Measurements from ENCODE around the gene MYORG. TPM values are rescaled to one million over a fixed set of nuclear protein-coding genes. Genes with fewer than 3 reads are reported as not detected.
A peak's percentile ranks its signal among the peaks of the same experiment; 100 is the strongest.

The MYORG gene
- total and polyA plus RNA-seq, 4 donors, result 11.4 to 26.6 (median 19.3) TPM

DNA sequence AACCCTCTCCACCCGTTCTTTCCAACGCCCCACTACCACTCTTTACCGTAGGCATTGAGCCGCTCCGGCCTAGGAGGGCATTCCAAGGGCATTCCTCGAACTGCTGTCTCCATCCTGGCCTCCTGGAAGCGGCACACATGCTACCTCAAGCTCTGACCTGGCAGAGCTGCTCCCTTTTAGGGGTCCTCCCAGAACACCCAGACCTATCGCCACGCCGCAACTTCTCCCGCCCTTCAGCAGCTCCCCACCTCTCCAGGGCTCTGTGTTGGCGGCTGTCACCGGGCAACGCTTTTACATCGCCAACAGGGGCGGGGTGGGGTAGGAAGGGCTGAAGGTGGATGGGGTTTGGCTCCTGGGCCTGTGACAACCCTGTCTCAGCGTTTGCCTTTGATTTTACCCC is 4.6 kb upstream of the MYORG start:
- WGBS, result 61% methylated on average over 17 of the region's 17 CpGs
- peak overlapping the region in 1 of 2 donors; percentile 19 for H3K9ac ChIP-seq (ENCODE audit: low read depth in 1 of 2, low read length in 2 of 2)
- no peak overlapping the region for H3K27ac ChIP-seq (ENCODE audit: low read depth in 1 of 2, low read length in 2 of 2)
- no peaks in the 10 kb centered on the region for H3K27me3 ChIP-seq (ENCODE audit: control insufficient read depth in 4 of 4, insufficient read depth in 4 of 4, low read length in 3 of 4)
- peak overlapping the region in 1 of 3 donors; percentile 50 for H3K4me3 ChIP-seq (ENCODE audit: low read depth in 1 of 3, low read length in 3 of 3)
- TF ChIP-seq SP1 (IDR thresholded peaks at IDR 0.05) (no peak), TAF1 (conservative IDR thresholded peaks at IDR 0.05) (no peak)
- TF ChIP-seq, protein P1, sequence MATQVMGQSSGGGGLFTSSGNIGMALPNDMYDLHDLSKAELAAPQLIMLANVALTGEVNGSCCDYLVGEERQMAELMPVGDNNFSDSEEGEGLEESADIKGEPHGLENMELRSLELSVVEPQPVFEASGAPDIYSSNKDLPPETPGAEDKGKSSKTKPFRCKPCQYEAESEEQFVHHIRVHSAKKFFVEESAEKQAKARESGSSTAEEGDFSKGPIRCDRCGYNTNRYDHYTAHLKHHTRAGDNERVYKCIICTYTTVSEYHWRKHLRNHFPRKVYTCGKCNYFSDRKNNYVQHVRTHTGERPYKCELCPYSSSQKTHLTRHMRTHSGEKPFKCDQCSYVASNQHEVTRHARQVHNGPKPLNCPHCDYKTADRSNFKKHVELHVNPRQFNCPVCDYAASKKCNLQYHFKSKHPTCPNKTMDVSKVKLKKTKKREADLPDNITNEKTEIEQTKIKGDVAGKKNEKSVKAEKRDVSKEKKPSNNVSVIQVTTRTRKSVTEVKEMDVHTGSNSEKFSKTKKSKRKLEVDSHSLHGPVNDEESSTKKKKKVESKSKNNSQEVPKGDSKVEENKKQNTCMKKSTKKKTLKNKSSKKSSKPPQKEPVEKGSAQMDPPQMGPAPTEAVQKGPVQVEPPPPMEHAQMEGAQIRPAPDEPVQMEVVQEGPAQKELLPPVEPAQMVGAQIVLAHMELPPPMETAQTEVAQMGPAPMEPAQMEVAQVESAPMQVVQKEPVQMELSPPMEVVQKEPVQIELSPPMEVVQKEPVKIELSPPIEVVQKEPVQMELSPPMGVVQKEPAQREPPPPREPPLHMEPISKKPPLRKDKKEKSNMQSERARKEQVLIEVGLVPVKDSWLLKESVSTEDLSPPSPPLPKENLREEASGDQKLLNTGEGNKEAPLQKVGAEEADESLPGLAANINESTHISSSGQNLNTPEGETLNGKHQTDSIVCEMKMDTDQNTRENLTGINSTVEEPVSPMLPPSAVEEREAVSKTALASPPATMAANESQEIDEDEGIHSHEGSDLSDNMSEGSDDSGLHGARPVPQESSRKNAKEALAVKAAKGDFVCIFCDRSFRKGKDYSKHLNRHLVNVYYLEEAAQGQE (IDR thresholded peaks at IDR 0.05), result no peak
- no peaks in the 10 kb centered on the region for H3K36me3 ChIP-seq (ENCODE audit: control insufficient read depth in 4 of 4, insufficient read depth in 3 of 4, low read depth in 1 of 4, low read length in 3 of 4)
- peaks cover 4 to 37% (median 25%) of the 10 kb centered on the region in 4 donors for H3K4me1 ChIP-seq (ENCODE audit: control insufficient read depth in 4 of 4, insufficient read depth in 4 of 4, low read length in 3 of 4)
- DNase-seq (ENCODE audit: low spot score), result no peak
- no peaks in the 10 kb centered on the region for H3K9me3 ChIP-seq (ENCODE audit: control insufficient read depth in 4 of 4, low read length in 3 of 4)

DNA sequence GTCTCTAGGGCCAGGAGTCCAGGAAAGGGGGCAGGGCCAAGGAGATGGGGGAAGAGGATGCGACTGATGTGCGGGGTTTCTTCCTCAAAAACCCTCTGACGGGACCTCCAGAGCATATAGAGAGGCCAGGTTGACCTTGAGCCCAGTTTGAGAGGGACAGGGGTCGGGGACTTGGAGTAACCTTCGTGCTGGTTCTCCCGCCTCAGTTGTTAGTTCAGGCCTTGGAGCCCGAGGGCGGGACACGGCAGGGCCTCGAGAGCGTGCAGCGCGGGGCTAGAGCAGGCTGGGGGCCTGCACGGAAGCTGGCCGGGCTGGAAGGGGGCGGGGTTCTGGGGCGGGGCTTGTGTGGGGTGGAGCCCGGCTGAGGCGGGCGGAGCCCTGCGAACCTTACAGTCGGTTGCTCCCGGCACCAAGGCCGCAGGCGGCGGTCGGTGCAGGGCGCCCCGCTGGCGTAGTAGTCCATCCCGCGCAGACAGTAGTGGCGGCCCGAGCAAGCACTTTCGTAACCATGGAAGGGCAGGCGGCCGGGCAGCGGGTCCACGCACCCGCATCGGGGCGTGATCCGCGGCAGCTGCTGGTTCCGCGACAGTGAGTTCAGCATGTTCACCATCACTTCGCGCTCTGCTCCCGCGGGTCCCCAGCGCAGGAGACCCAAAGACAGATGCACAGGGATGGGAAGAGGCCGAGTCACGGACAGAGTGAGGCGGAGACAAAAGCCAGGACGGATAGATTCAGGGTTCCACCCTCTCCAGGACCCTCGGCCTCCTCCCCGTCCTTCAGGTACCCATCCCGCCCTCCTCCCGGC is 4.0 kb upstream of the MYORG start:
- Histone ChIP-seq H3K4me1 (ENCODE audit: control insufficient read depth in 4 of 4, insufficient read depth in 4 of 4, low read length in 3 of 4) (peaks cover 4 to 43% (median 29%) of the 10 kb centered on the region in 4 donors), H3K27ac (ENCODE audit: low read depth in 1 of 2, low read length in 2 of 2) (no peak overlapping the region), H3K4me3 (ENCODE audit: low read depth in 1 of 3, low read length in 3 of 3) (peak overlapping the region; percentile 38 to 67 (median 50)), H3K27me3 (ENCODE audit: control insufficient read depth in 4 of 4, insufficient read depth in 4 of 4, low read length in 3 of 4) (no peaks in the 10 kb centered on the region), H3K9ac (ENCODE audit: low read depth in 1 of 2, low read length in 2 of 2) (peak overlapping the region in 1 of 2 donors; percentile 19), H3K36me3 (ENCODE audit: control insufficient read depth in 4 of 4, insufficient read depth in 3 of 4, low read depth in 1 of 4, low read length in 3 of 4) (no peaks in the 10 kb centered on the region), H3K9me3 (ENCODE audit: control insufficient read depth in 4 of 4, low read length in 3 of 4) (no peaks in the 10 kb centered on the region)
- DNase-seq (ENCODE audit: low spot score), result peak; percentile 91
- TF ChIP-seq YY1 (IDR thresholded peaks at IDR 0.05) (peak; percentile 45), TAF1 (conservative IDR thresholded peaks at IDR 0.05) (no peak), NR2F2 (IDR thresholded peaks at IDR 0.05) (no peak), RXRA (IDR thresholded peaks at IDR 0.05) (peak; percentile 8 to 10), JUND (IDR thresholded peaks at IDR 0.05) (no peak), HNF4A (conservative IDR thresholded peaks at IDR 0.05) (peak in 1 of 2 donors; percentile 42), SP1 (IDR thresholded peaks at IDR 0.05) (peak; percentile 42), EGR1 (IDR thresholded peaks at IDR 0.05; ENCODE audit: low read depth in 2 of 2) (no peak), FOXA1 (IDR thresholded peaks at IDR 0.05) (no peak), HNF4G (IDR thresholded peaks at IDR 0.05) (no peak)
- TF ChIP-seq, protein P2, sequence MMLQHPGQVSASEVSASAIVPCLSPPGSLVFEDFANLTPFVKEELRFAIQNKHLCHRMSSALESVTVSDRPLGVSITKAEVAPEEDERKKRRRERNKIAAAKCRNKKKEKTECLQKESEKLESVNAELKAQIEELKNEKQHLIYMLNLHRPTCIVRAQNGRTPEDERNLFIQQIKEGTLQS (IDR thresholded peaks at IDR 0.05), result no peak
- 7% methylated on average over 59 of the region's 59 CpGs for WGBS

DNA sequence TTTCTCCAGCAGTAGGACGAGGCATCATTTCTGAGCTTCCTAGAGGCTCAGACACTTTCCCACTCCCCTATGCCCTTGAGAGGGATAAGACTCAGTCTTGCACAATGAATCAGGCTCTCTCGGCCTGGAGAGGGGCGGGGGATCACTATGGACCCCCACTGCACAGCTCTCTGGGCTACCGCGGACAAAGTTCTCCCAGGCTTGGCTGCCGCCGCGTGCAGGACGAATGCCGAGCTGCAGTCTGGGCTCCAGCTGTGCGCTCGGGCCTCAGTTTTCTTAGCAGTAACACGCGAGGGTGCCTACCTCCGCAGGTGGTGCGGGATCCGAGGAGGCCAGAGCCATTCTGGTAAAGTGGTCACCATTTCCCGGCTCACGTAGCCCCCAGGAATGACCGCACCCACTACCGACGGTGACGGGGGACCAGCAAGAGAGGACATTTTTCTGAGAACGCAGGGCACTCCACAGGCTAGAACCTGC is 3.4 kb upstream of the MYORG start:
- no peak overlapping the region for H3K27ac ChIP-seq (ENCODE audit: low read depth in 1 of 2, low read length in 2 of 2)
- no peaks in the 10 kb centered on the region for H3K9me3 ChIP-seq (ENCODE audit: control insufficient read depth in 4 of 4, low read length in 3 of 4)
- no peak overlapping the region for H3K9ac ChIP-seq (ENCODE audit: low read depth in 1 of 2, low read length in 2 of 2)
- H3K4me3 ChIP-seq (ENCODE audit: low read depth in 1 of 3, low read length in 3 of 3), result peak overlapping the region in 2 of 3 donors; percentile 38 to 60
- no peak for TF ChIP-seq TAF1 (conservative IDR thresholded peaks at IDR 0.05)
- TF ChIP-seq, protein P1 (IDR thresholded peaks at IDR 0.05), result no peak
- no peak for TF ChIP-seq RAD21 (IDR thresholded peaks at IDR 0.05)
- no peak for TF ChIP-seq HNF4G (IDR thresholded peaks at IDR 0.05)
- TF ChIP-seq, protein P3, sequence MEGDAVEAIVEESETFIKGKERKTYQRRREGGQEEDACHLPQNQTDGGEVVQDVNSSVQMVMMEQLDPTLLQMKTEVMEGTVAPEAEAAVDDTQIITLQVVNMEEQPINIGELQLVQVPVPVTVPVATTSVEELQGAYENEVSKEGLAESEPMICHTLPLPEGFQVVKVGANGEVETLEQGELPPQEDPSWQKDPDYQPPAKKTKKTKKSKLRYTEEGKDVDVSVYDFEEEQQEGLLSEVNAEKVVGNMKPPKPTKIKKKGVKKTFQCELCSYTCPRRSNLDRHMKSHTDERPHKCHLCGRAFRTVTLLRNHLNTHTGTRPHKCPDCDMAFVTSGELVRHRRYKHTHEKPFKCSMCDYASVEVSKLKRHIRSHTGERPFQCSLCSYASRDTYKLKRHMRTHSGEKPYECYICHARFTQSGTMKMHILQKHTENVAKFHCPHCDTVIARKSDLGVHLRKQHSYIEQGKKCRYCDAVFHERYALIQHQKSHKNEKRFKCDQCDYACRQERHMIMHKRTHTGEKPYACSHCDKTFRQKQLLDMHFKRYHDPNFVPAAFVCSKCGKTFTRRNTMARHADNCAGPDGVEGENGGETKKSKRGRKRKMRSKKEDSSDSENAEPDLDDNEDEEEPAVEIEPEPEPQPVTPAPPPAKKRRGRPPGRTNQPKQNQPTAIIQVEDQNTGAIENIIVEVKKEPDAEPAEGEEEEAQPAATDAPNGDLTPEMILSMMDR (IDR thresholded peaks at IDR 0.05; ENCODE audit: low read depth, low read length, missing input control), result peak; percentile 14
- TF ChIP-seq, protein P2 (IDR thresholded peaks at IDR 0.05), result no peak
- no peaks in the 10 kb centered on the region for H3K36me3 ChIP-seq (ENCODE audit: control insufficient read depth in 4 of 4, insufficient read depth in 3 of 4, low read depth in 1 of 4, low read length in 3 of 4)
- no peaks in the 10 kb centered on the region for H3K27me3 ChIP-seq (ENCODE audit: control insufficient read depth in 4 of 4, insufficient read depth in 4 of 4, low read length in 3 of 4)
- H3K4me1 ChIP-seq (ENCODE audit: control insufficient read depth in 4 of 4, insufficient read depth in 4 of 4, low read length in 3 of 4), result peaks cover 4 to 49% (median 35%) of the 10 kb centered on the region in 4 donors
- DNase-seq (ENCODE audit: low spot score), result no peak
- WGBS, result 32% methylated on average over 24 of the region's 24 CpGs

All from liver (tissue), 9 donors.